OCI-LY7 (cell line): ENCODE results near the gene TIMM9. TPM values are rescaled to one million over a fixed set of nuclear protein-coding genes. Genes with fewer than 3 reads are reported as not detected.
"Not testable (repeated sequence)": the region's sequence is repeated elsewhere in the genome, so short reads cannot be mapped to it uniquely, and the experiment has no call there.

Experiments used
- BruUV-seq: library from RNA; stranded (reverse); fragments of 400-500 nt; replicated peaks from 2 replicates; lab custom pipeline; 2021; lab: Mats Ljungman, UMichigan
- CTCF ChIA-PET: fragments of 300-600 bp; sonication (Branson Sonifier 250); formaldehyde crosslinking; loops from one replicate; lab custom pipeline; 2022; ENCODE audit warnings: antibody characterized with exemption; ENCODE audit not compliant: unreplicated experiment; lab: Charles Lee
- POLR2A ChIA-PET: fragments of 300-600 bp; sonication (Branson Sonifier 250); formaldehyde crosslinking; loops from one replicate; lab custom pipeline; 2022; ENCODE audit warnings: antibody characterized with exemption; lab: Charles Lee
- DNase-seq: peaks from one replicate; pipeline ENCODE4 v3.0.0-alpha.2; 2015; ENCODE audit warnings: low spot score
- H2AFZ ChIP-seq: fragments of 200-600 bp; sonication (generic), shearing (Covaris generic); 2 replicates; pipeline ENCODE4 v1.6.1; 2014; ENCODE audit warnings: mild to moderate bottlenecking, antibody characterized with exemption, low read length, moderate library complexity
- H3K27ac ChIP-seq: fragments of 200-600 bp; sonication (generic); 2 replicates; pipeline ENCODE4 v1.5.1; 2014; ENCODE audit warnings: mixed run types, low read depth, mild to moderate bottlenecking, moderate library complexity, low read length, inconsistent platforms; ENCODE audit not compliant: poor library complexity, severe bottlenecking
- H3K36me3 ChIP-seq: fragments of 200-600 bp; sonication (generic); 2 replicates; pipeline ENCODE4 v1.6.1; 2014; ENCODE audit warnings: mild to moderate bottlenecking, antibody characterized with exemption, low read length, moderate library complexity, mixed read lengths; ENCODE audit not compliant: insufficient read depth
- H3K4me1 ChIP-seq: fragments of 200-600 bp; sonication (generic); 2 replicates; pipeline ENCODE4 v1.5.1; 2014; ENCODE audit warnings: mild to moderate bottlenecking, low read length; ENCODE audit not compliant: insufficient read depth, poor library complexity, severe bottlenecking
- H3K4me2 ChIP-seq: fragments of 200-600 bp; sonication (generic); 2 replicates; pipeline ENCODE4 v1.6.1; 2014; ENCODE audit warnings: mild to moderate bottlenecking, low read length
- H3K4me3 ChIP-seq: fragments of 200-600 bp; sonication (generic); 2 replicates; pipeline ENCODE4 v1.5.1; 2014; ENCODE audit warnings: mild to moderate bottlenecking, low read depth, low read length; ENCODE audit not compliant: poor library complexity, severe bottlenecking
- H3K79me2 ChIP-seq: fragments of 200-600 bp; sonication (generic); 2 replicates; pipeline ENCODE4 v1.6.1; 2016; ENCODE audit warnings: low read depth, mild to moderate bottlenecking, low read length, moderate library complexity, mixed read lengths; ENCODE audit not compliant: insufficient read depth
- H3K9me2 ChIP-seq: fragments of 200-600 bp; sonication (generic); 2 replicates; pipeline ENCODE4 v1.6.1; 2016; ENCODE audit warnings: mild to moderate bottlenecking, low read length, mixed read lengths; ENCODE audit not compliant: insufficient read depth
- H3K9me3 ChIP-seq: fragments of 200-600 bp; sonication (generic); 2 replicates; pipeline ENCODE4 v1.6.1; 2014; ENCODE audit warnings: mild to moderate bottlenecking, mixed run types, low read length, mixed read lengths
- H4K20me1 ChIP-seq: fragments of 200-600 bp; sonication (generic); 2 replicates; pipeline ENCODE4 v1.6.1; 2014; ENCODE audit warnings: mild to moderate bottlenecking, antibody characterized with exemption, low read length, moderate library complexity, mixed read lengths; ENCODE audit not compliant: insufficient read depth
- CTCF ChIP-seq: fragments of 200-600 bp; sonication (generic); conservative IDR thresholded peaks from 2 replicates; pipeline ENCODE4 v1.5.1; 2014; ENCODE audit warnings: mild to moderate bottlenecking, antibody characterized with exemption, low read length, moderate library complexity, mixed read lengths
- EZH2phosphoT487 ChIP-seq: fragments of 200-600 bp; sonication (generic); IDR thresholded peaks from 2 replicates; pipeline ENCODE4 v1.6.1; 2018; ENCODE audit warnings: low read depth, borderline replicate concordance, mild to moderate bottlenecking, mixed run types, antibody characterized with exemption, low read length, moderate library complexity, mixed read lengths
- intact Hi-C: fragments of 100-400 bp; cut with micrococcal nuclease; formaldehyde crosslinking; loops from one replicate; pipeline ENCODE4 v1.10.0; 2022; ENCODE audit not compliant: unreplicated experiment
- total RNA-seq, 2 experiments: library from RNA; depleted of rRNA in 1 of 2; stranded (reverse); fragments of >200 nt in 1 of 2; shearing (Covaris generic) in 1 of 2; gene quantifications; 2 replicates each; pipeline ENCODE4 v1.2.3, GENCODE V29; 2014 to 2022

Gene TIMM9
- total RNA-seq, 2 experiments from 2014 or later, result 37.2 to 60.3 TPM

- DNase-seq, result peak; percentile 62
- intact Hi-C loops, result loop anchor here (5.0 kb wide), 1 partner anchor 181 kb away; no protein-coding TSS in a partner anchor
- TSS peak; percentile 87 for BruUV-seq
Observed at GRCh38 chr14:58428118-58428683, 870 bp upstream of the TIMM9 start.

DNA sequence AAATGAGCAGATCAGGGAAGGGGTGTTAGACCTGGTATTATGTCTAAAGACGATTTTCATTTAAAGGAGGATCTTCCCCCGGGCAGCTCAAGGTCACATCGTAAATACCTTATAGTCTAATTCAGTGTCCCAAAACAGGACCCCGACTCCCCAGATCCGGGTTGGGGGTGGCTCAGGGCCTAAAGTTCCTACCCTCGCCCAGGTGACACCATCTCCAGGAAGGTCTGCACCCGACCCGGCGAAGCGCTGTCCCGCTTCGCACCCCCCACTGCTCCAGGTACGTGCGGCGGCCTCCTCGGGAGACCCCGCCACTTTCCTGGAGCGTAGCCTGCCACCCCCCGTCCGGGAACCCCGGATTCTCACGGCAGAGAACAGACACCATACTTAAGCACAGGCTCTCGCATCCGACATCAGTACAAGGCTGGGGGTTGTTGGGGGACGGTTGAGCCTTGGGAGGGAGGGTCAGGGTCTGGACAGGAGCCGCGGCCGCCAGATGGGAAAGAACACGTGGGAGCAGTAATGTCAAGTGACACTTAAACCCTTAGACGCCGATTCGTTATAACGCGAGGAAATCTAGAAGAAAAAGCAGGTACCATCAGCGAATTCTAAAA is 556 bp downstream of the TIMM9 start:
- H3K79me2 ChIP-seq, result peaks cover 69% of the 10 kb centered on the region
- peaks cover 33% of the 10 kb centered on the region for H3K4me1 ChIP-seq
- CTCF ChIA-PET, result no interaction called here
- intact Hi-C loops, result loop anchor here (1.0 to 5.0 kb wide), 2 partner anchors 128 to 179 kb away; partner anchors contain the start of gene ARID4A
- peak overlapping the region; percentile 90 for H2AFZ ChIP-seq
- peak; percentile 77 for DNase-seq
- TF ChIP-seq EZH2phosphoT487 (no peak), CTCF (no peak)
- peak overlapping the region; percentile 94 for H3K27ac ChIP-seq
- H3K36me3 ChIP-seq, result peaks cover 49% of the 10 kb centered on the region
- no peaks in the 10 kb centered on the region for H3K9me3 ChIP-seq
- H3K9me2 ChIP-seq, result no peaks in the 10 kb centered on the region
- peak overlapping the region; percentile 75 for H3K4me2 ChIP-seq
- POLR2A ChIA-PET, result interaction anchor here (0.7 to 1.9 kb wide), 6 partner anchors 57 to 318 kb away, joined by 3 to 13 read pairs (median 3); partner anchors contain the start of genes ACTR10 and ARID4A
- peak overlapping the region; percentile 95 for H3K4me3 ChIP-seq
- BruUV-seq, result TSS peak; percentile 80
- no peaks in the 10 kb centered on the region for H4K20me1 ChIP-seq

More at GRCh38 chr14:58428118-58428683, 870 bp upstream of the TIMM9 start:
- POLR2A ChIA-PET, result interaction anchor here (0.7 to 1.9 kb wide), 6 partner anchors 8 to 236 kb away, joined by 3 to 13 read pairs (median 4); partner anchors contain the start of genes ACTR10 and ARID4A
- no peak for TF ChIP-seq CTCF
- TF ChIP-seq EZH2phosphoT487, result no peak
- Histone ChIP-seq H3K27ac (peak overlapping the region; percentile 94), H3K4me3 (peak overlapping the region; percentile 95), H3K79me2 (peaks cover 69% of the 10 kb centered on the region), H3K36me3 (peaks cover 48% of the 10 kb centered on the region), H4K20me1 (no peaks in the 10 kb centered on the region), H2AFZ (peak overlapping the region; percentile 90), H3K4me1 (peaks cover 33% of the 10 kb centered on the region), H3K4me2 (peak overlapping the region; percentile 86), H3K9me3 (no peaks in the 10 kb centered on the region), H3K9me2 (no peaks in the 10 kb centered on the region)
- CTCF ChIA-PET, result no interaction called here

- POLR2A ChIA-PET, result interaction anchor here (0.6 kb wide), 1 partner anchor 134 kb away, joined by 5 read pairs; no protein-coding TSS in a partner anchor
- H2AFZ ChIP-seq, CTCF ChIA-PET, DNase-seq, H3K4me1 ChIP-seq, H3K9me2 ChIP-seq, H4K20me1 ChIP-seq, H3K9me3 ChIP-seq, intact Hi-C loops, H3K27ac ChIP-seq, BruUV-seq, H3K4me2 ChIP-seq, H3K4me3 ChIP-seq: not testable (repeated sequence)
- Histone ChIP-seq H3K79me2 (peaks cover 64% of the 10 kb centered on the region), H3K36me3 (peaks cover 97% of the 10 kb centered on the region)
Observed at GRCh38 chr14:58416934-58417333, 10.4 kb downstream of the TIMM9 start.
